ENCODE results near the gene DDIT3. TPM values are rescaled to one million over a fixed set of nuclear protein-coding genes. Genes with fewer than 3 reads are reported as not detected.

The DDIT3 gene
- total RNA-seq, 1 experiment from 2014 or later = 14.1 TPM

GRCh38 chr12:57523706-57524614 lies 3.6 kb upstream of the DDIT3 start:
- no peak overlapping the region for H2AK5ac ChIP-seq (ENCODE audit: insufficient read length, low read length)
- no peaks in the 10 kb centered on the region for H3K79me2 ChIP-seq (ENCODE audit: insufficient read depth, low read length)
- H2BK20ac ChIP-seq (ENCODE audit: low read depth, low read length, poor library complexity, severe bottlenecking) = no peak overlapping the region
- H3K4me1 ChIP-seq (ENCODE audit: insufficient read depth, low read length) = peaks cover 3% of the 10 kb centered on the region; the same call in 1 of the 2 replicates
- no peak overlapping the region for H3K18ac ChIP-seq (ENCODE audit: insufficient read length, low read depth, low read length)
- DNase-seq = no peak
- no peak overlapping the region for H3K4ac ChIP-seq (ENCODE audit: low read depth, low read length)
- H3K9ac ChIP-seq (ENCODE audit: extremely low read depth, insufficient read length, low read length) = peak overlapping the region; percentile 53
- no peaks in the 10 kb centered on the region; the same call in 1 of the 2 replicates for H3K27me3 Mint-ChIP-seq (ENCODE audit: low read depth)
- H3K23me2 ChIP-seq (ENCODE audit: insufficient read length, low read depth, low read length, poor library complexity, severe bottlenecking) = peaks cover 22% of the 10 kb centered on the region
- no peaks in the 10 kb centered on the region for H4K20me1 ChIP-seq (ENCODE audit: control insufficient read depth, insufficient read depth, insufficient read length)
- H3K56ac ChIP-seq (ENCODE audit: insufficient read length, low read depth, low read length) = no peak overlapping the region
- no peak overlapping the region for H3K27ac ChIP-seq (ENCODE audit: insufficient read length, low read depth, low read length)
- H3K4me3 Mint-ChIP-seq = peak overlapping the region; percentile 96
- no peak overlapping the region for H2BK120ac ChIP-seq (ENCODE audit: low read depth, low read length, poor library complexity, severe bottlenecking)
- no peak overlapping the region for H2BK5ac ChIP-seq (ENCODE audit: insufficient read length, low read length)
- H4K5ac ChIP-seq (ENCODE audit: insufficient read length, low read depth, low read length) = no peak overlapping the region
- H3K14ac ChIP-seq (ENCODE audit: insufficient read depth, low read length) = no peak overlapping the region
- no peak overlapping the region for H4K8ac ChIP-seq (replicated peaks; ENCODE audit: insufficient read length, low read depth, low read length)
- peaks cover 11 to 38% (median 37%) of the 10 kb centered on the region in 3 experiments for H3K36me3 Mint-ChIP-seq (ENCODE audit: insufficient read depth in 1 of 3, low read depth in 3 of 3)
- H3K9me3 ChIP-seq (ENCODE audit: control insufficient read depth, low read depth, low read length) = no peaks in the 10 kb centered on the region
- peak overlapping the region in 2 of 3 experiments; percentile 95 to 97; a peak in 4 of 7 replicates for H3K27ac Mint-ChIP-seq
- H3K79me1 ChIP-seq (ENCODE audit: insufficient read depth, low read depth, low read length, poor library complexity, severe bottlenecking) = no peaks in the 10 kb centered on the region
- no CpG with 5 or more reads among the region's 14 CpGs for WGBS (ENCODE audit: extremely low coverage, insufficient read length, low lambda C conversion rate)
- H3K9me3 Mint-ChIP-seq = no peaks in the 10 kb centered on the region
- no peak overlapping the region for H3K23ac ChIP-seq (ENCODE audit: insufficient read length, low read depth, low read length)
- H3K4me2 ChIP-seq (ENCODE audit: insufficient read depth, insufficient read length, low read length) = peak overlapping the region; percentile 97
- H3T11ph ChIP-seq (ENCODE audit: low read length) = no peak overlapping the region
- no peak overlapping the region for H2AFZ ChIP-seq (ENCODE audit: low read length)
- no peak overlapping the region for H4K91ac ChIP-seq (ENCODE audit: insufficient read length, low read depth, low read length)
- H3K27me3 ChIP-seq (ENCODE audit: insufficient read depth, low read length) = no peaks in the 10 kb centered on the region
- TF ChIP-seq CTCF (conservative IDR thresholded peaks at IDR 0.05) = no peak
- H2BK12ac ChIP-seq (ENCODE audit: insufficient read length, low read depth, low read length) = no peak overlapping the region
- peaks cover 30 to 45% of the 10 kb centered on the region in 2 experiments for H3K4me1 Mint-ChIP-seq
- no peak overlapping the region for H2BK15ac ChIP-seq (ENCODE audit: low read depth, low read length)

Measured in H9 (cell line).